ENCODE results near the gene FAM13A. TPM values are rescaled to one million over a fixed set of nuclear protein-coding genes. Genes with fewer than 3 reads are reported as not detected.

Gene FAM13A
- total and polyA plus RNA-seq, 2 of the 8 experiments (the other 6 are each of a cell fraction or from before 2014, with no cell fraction given): 7.1 to 16.5 TPM

- Histone ChIP-seq H4K8ac (ENCODE audit: extremely low read depth, insufficient read depth, low read length) (no peak overlapping the region), H3K79me1 (ENCODE audit: low read depth, low read length) (no peaks in the 10 kb centered on the region), H4K20me1 (replicated peaks in 1 of 2; ENCODE audit: control insufficient read depth in 1 of 2, insufficient read depth in 2 of 2, low read length in 2 of 2) (no peaks in the 10 kb centered on the region), H3K9me3 (ENCODE audit: insufficient read depth in 2 of 2, low read depth in 1 of 2, low read length in 1 of 2) (no peaks in the 10 kb centered on the region), H3K14ac (ENCODE audit: insufficient read length) (no peak overlapping the region), H2BK5ac (ENCODE audit: low read depth, low read length) (no peak overlapping the region), H3K4me1 (replicated peaks in 1 of 4; ENCODE audit: control insufficient read depth in 3 of 4, insufficient read depth in 4 of 4, low read length in 3 of 4) (no peaks in the 10 kb centered on the region; a peak in 1 of 7 replicates), H2BK12ac (ENCODE audit: low read depth, low read length) (no peak overlapping the region), H2BK20ac (ENCODE audit: low read length) (no peak overlapping the region), H4K91ac (replicated peaks; ENCODE audit: insufficient read length, low read length) (no peak overlapping the region), H3K18ac (ENCODE audit: extremely low read depth, low read length) (no peak overlapping the region), H2BK120ac (replicated peaks; ENCODE audit: low read depth, low read length) (no peak overlapping the region), H3K79me2 (ENCODE audit: control insufficient read depth in 1 of 2, insufficient read depth in 2 of 2, low read length in 2 of 2) (no peaks in the 10 kb centered on the region), H3K4me3 (ENCODE audit: extremely low read depth in 1 of 4, insufficient read depth in 2 of 4, low read depth in 3 of 4, low read length in 4 of 4) (no peak overlapping the region), H2AK5ac (ENCODE audit: low read depth, low read length) (no peak overlapping the region), H3K36me3 (ENCODE audit: control insufficient read depth in 2 of 4, insufficient read depth in 4 of 4, low read length in 3 of 4) (peaks cover 0 to 6% (median 0%) of the 10 kb centered on the region in 4 experiments; a peak in 1 of 8 replicates), H3K56ac (replicated peaks; ENCODE audit: insufficient read length, low read depth, low read length) (no peak overlapping the region), H3K27me3 (replicated peaks in 1 of 4; ENCODE audit: control insufficient read depth in 3 of 4, extremely low read depth in 1 of 4, insufficient read depth in 3 of 4, low read length in 3 of 4) (no peaks in the 10 kb centered on the region), H3K4ac (replicated peaks; ENCODE audit: insufficient read length, low read depth, low read length) (no peak overlapping the region), H2AFZ (ENCODE audit: low read length) (no peak overlapping the region), H3K9ac (replicated peaks in 1 of 4; ENCODE audit: extremely low read depth in 1 of 4, low read depth in 3 of 4, low read length in 3 of 4) (no peak overlapping the region), H3K23ac (ENCODE audit: insufficient read length) (no peak overlapping the region), H3K4me2 (ENCODE audit: insufficient read depth in 1 of 2, low read depth in 2 of 2, low read length in 2 of 2) (no peak overlapping the region), H4K5ac (ENCODE audit: insufficient read length, low read depth, low read length) (no peak overlapping the region), H3K27ac (ENCODE audit: low read depth, low read length) (no peak overlapping the region), H2BK15ac (ENCODE audit: low read length) (no peak overlapping the region), H3K23me2 (ENCODE audit: low read depth, low read length) (no peaks in the 10 kb centered on the region)
- FAIRE-seq (no peak), DNase-seq (ENCODE audit: low read depth in 1 of 2, low spot score in 2 of 2) (no peak)
- TF ChIP-seq RAD21 (IDR thresholded peaks at IDR 0.05 in 1 of 2, conservative IDR thresholded peaks at IDR 0.05 in 1 of 2; ENCODE audit: low read depth in 2 of 2, low read length in 2 of 2) (no peak), NANOG (IDR thresholded peaks at IDR 0.05; ENCODE audit: insufficient read depth, low read depth, low read length, poor library complexity, severe bottlenecking) (no peak), SP2 (IDR thresholded peaks at IDR 0.05; ENCODE audit: low read length) (no peak), RXRA (IDR thresholded peaks at IDR 0.05; ENCODE audit: insufficient read depth, low read depth, low read length) (no peak), RFX5 (IDR thresholded peaks at IDR 0.05; ENCODE audit: borderline replicate concordance, low read depth, low read length) (no peak)
- WGBS, 2 experiments (ENCODE audit: extremely low coverage in 1 of 2, insufficient coverage in 1 of 2, insufficient read length in 1 of 2, insufficient replicate concordance in 2 of 2, low coverage in 1 of 2, low lambda C conversion rate in 2 of 2, missing lambda C conversion rate in 1 of 2): 93% methylated on average over 2 of the region's 2 CpGs; no CpG with 5 or more reads in 1 of the 2 experiments
- ChIA-PET POLR2A (ENCODE audit: partially characterized antibody) (no interaction called here), CTCF (ENCODE audit: partially characterized antibody) (interaction anchor here (0.6 to 4.0 kb wide), 5 partner anchors 10 to 208 kb away, joined by 3 to 18 read pairs (median 3); no protein-coding TSS in a partner anchor)
Measured at GRCh38 chr4:88999392-88999930, 57.5 kb downstream of the FAM13A start.

Measured in H1 (cell line).